Measurements from ENCODE around the gene PSKH1.

Gene PSKH1

GRCh38 chr16:67975321-67976105, 82.5 kb downstream of the PSKH1 start:
- H3K27me3 ChIP-seq (ENCODE audit: insufficient read depth, low read length, poor library complexity, severe bottlenecking), result no peaks in the 10 kb centered on the region
- no peak overlapping the region for H2AFZ ChIP-seq (ENCODE audit: low read length)
- no peaks in the 10 kb centered on the region for H3K79me2 ChIP-seq (ENCODE audit: insufficient read depth, low read length)
- no peak overlapping the region for H3K4me2 ChIP-seq (ENCODE audit: low read depth, low read length, poor library complexity, severe bottlenecking)
- H3K9me2 ChIP-seq (replicated peaks; ENCODE audit: low read depth, low read length), result no peaks in the 10 kb centered on the region
- no peak overlapping the region for H3K9ac ChIP-seq (ENCODE audit: low read depth, low read length, poor library complexity, severe bottlenecking)
- H4K20me1 ChIP-seq (ENCODE audit: insufficient read depth, low read length, poor library complexity, severe bottlenecking), result no peaks in the 10 kb centered on the region
- no peaks in the 10 kb centered on the region for H3K9me3 ChIP-seq (ENCODE audit: insufficient read depth, low read depth, low read length)
- TF ChIP-seq CTCF (conservative IDR thresholded peaks at IDR 0.05; ENCODE audit: low read length) (no peak), EZH2phosphoT487 (IDR thresholded peaks at IDR 0.05; ENCODE audit: borderline replicate concordance) (no peak)
- H3K36me3 ChIP-seq (ENCODE audit: insufficient read depth, low read length), result no peaks in the 10 kb centered on the region
- H3K4me3 ChIP-seq (ENCODE audit: low read length, poor library complexity, severe bottlenecking), result no peak overlapping the region
- H3K4me1 ChIP-seq (ENCODE audit: insufficient read depth, low read length, poor library complexity, severe bottlenecking), result no peaks in the 10 kb centered on the region
- H3F3A ChIP-seq (ENCODE audit: low read depth), result no peaks in the 10 kb centered on the region; the same call in 1 of the 2 replicates

GRCh38 chr16:67976205-67976604, 83.2 kb downstream of the PSKH1 start:
- TF ChIP-seq EZH2phosphoT487 (IDR thresholded peaks at IDR 0.05; ENCODE audit: borderline replicate concordance) (no peak), CTCF (conservative IDR thresholded peaks at IDR 0.05; ENCODE audit: low read length) (no peak)
- H4K20me1 ChIP-seq (ENCODE audit: insufficient read depth, low read length, poor library complexity, severe bottlenecking), result no peaks in the 10 kb centered on the region
- no peak overlapping the region for H3K9ac ChIP-seq (ENCODE audit: low read depth, low read length, poor library complexity, severe bottlenecking)
- H3F3A ChIP-seq (ENCODE audit: low read depth), result no peaks in the 10 kb centered on the region
- H3K9me3 ChIP-seq (ENCODE audit: insufficient read depth, low read depth, low read length), result no peaks in the 10 kb centered on the region
- no peak overlapping the region for H3K4me3 ChIP-seq (ENCODE audit: low read length, poor library complexity, severe bottlenecking)
- no peaks in the 10 kb centered on the region for H3K79me2 ChIP-seq (ENCODE audit: insufficient read depth, low read length)
- H3K4me1 ChIP-seq (ENCODE audit: insufficient read depth, low read length, poor library complexity, severe bottlenecking), result no peaks in the 10 kb centered on the region
- H3K4me2 ChIP-seq (ENCODE audit: low read depth, low read length, poor library complexity, severe bottlenecking), result no peak overlapping the region
- H3K36me3 ChIP-seq (ENCODE audit: insufficient read depth, low read length), result no peaks in the 10 kb centered on the region
- H3K27me3 ChIP-seq (ENCODE audit: insufficient read depth, low read length, poor library complexity, severe bottlenecking), result no peaks in the 10 kb centered on the region
- H3K9me2 ChIP-seq (replicated peaks; ENCODE audit: low read depth, low read length), result no peaks in the 10 kb centered on the region
- H2AFZ ChIP-seq (ENCODE audit: low read length), result no peak overlapping the region

- Histone ChIP-seq H3K79me2 (ENCODE audit: insufficient read depth, low read length) (no peaks in the 10 kb centered on the region), H2AFZ (ENCODE audit: low read length) (no peak overlapping the region), H3K4me2 (ENCODE audit: low read depth, low read length, poor library complexity, severe bottlenecking) (no peak overlapping the region), H3K4me3 (ENCODE audit: low read length, poor library complexity, severe bottlenecking) (no peak overlapping the region), H3K9me3 (ENCODE audit: insufficient read depth, low read depth, low read length) (no peaks in the 10 kb centered on the region), H3K27me3 (ENCODE audit: insufficient read depth, low read length, poor library complexity, severe bottlenecking) (no peaks in the 10 kb centered on the region), H3K36me3 (ENCODE audit: insufficient read depth, low read length) (no peaks in the 10 kb centered on the region), H3K9me2 (replicated peaks; ENCODE audit: low read depth, low read length) (no peaks in the 10 kb centered on the region), H4K20me1 (ENCODE audit: insufficient read depth, low read length, poor library complexity, severe bottlenecking) (no peaks in the 10 kb centered on the region), H3F3A (ENCODE audit: low read depth) (no peaks in the 10 kb centered on the region), H3K4me1 (ENCODE audit: insufficient read depth, low read length, poor library complexity, severe bottlenecking) (no peaks in the 10 kb centered on the region), H3K9ac (ENCODE audit: low read depth, low read length, poor library complexity, severe bottlenecking) (no peak overlapping the region)
- TF ChIP-seq EZH2phosphoT487 (IDR thresholded peaks at IDR 0.05; ENCODE audit: borderline replicate concordance), result no peak
- no peak for TF ChIP-seq CTCF (conservative IDR thresholded peaks at IDR 0.05; ENCODE audit: low read length)
Measured at GRCh38 chr16:67977005-67977404, 84.0 kb downstream of the PSKH1 start.

All from Loucy (cell line).